DND-41 (cell line): ENCODE measurements around the gene CEP70.

Experiments
- ATAC-seq: fragments of 200-7000 bp; cut with Tn5 transposase; 3 replicates; pipeline ENCODE4 v1.9.1; 2021; ENCODE audit warnings: low read depth; ENCODE audit not compliant: insufficient read depth
- DNase-seq: peaks from one replicate; pipeline ENCODE4 v3.0.0-alpha.2; 2020
- H2AFZ ChIP-seq: 2 replicates; pipeline ENCODE4 v1.6.0; 2012; ENCODE audit warnings: low read depth, low read length
- H3K27ac ChIP-seq: 2 replicates; pipeline ENCODE4 v1.5.1; 2012; ENCODE audit warnings: low read length, inconsistent platforms
- H3K27me3 ChIP-seq: fragments of 200-600 bp; sonication (generic); 2 replicates; pipeline ENCODE4 v1.6.0; 2012; ENCODE audit warnings: low read length, mild to moderate bottlenecking, inconsistent platforms; ENCODE audit not compliant: insufficient read depth, poor library complexity
- H3K36me3 ChIP-seq: 2 replicates; pipeline ENCODE4 v1.5.1; 2012; ENCODE audit warnings: low read length, inconsistent platforms; ENCODE audit not compliant: insufficient read depth
- H3K4me1 ChIP-seq: 2 replicates; pipeline ENCODE4 v1.5.1; 2012; ENCODE audit warnings: mild to moderate bottlenecking, low read length; ENCODE audit not compliant: insufficient read depth
- H3K4me2 ChIP-seq: 2 replicates; pipeline ENCODE4 v1.6.0; 2012; ENCODE audit warnings: mild to moderate bottlenecking, moderate library complexity, low read length, inconsistent platforms; ENCODE audit not compliant: insufficient read depth
- H3K4me3 ChIP-seq, 2 experiments: fragments of 200-600 bp in 1 of 2; shearing (Covaris generic) in 1 of 2; 2 replicates each; pipeline ENCODE4 v1.5.1; 2012 to 2016; ENCODE audit warnings: inconsistent platforms in 2 of 2, low read length in 2 of 2, mild to moderate bottlenecking in 2 of 2, low read depth in 1 of 2, moderate library complexity in 1 of 2
- H3K79me2 ChIP-seq: 2 replicates; pipeline ENCODE4 v1.6.0; 2012; ENCODE audit warnings: low read length, inconsistent platforms; ENCODE audit not compliant: insufficient read depth
- H3K9ac ChIP-seq: 2 replicates; pipeline ENCODE4 v1.6.0; 2012; ENCODE audit warnings: low read depth, mild to moderate bottlenecking, inconsistent platforms, low read length, moderate library complexity
- H3K9me3 ChIP-seq: 2 replicates; pipeline ENCODE4 v1.5.1; 2012; ENCODE audit warnings: low read length, moderate library complexity, mild to moderate bottlenecking, inconsistent platforms; ENCODE audit not compliant: insufficient read depth, severe bottlenecking
- H4K20me1 ChIP-seq: 2 replicates; pipeline ENCODE4 v1.6.0; 2012; ENCODE audit warnings: low read length; ENCODE audit not compliant: insufficient read depth
- CTCF ChIP-seq: IDR thresholded peaks from 2 replicates; pipeline ENCODE4 v1.5.1; 2012; ENCODE audit warnings: borderline replicate concordance, low read length, moderate library complexity, mild to moderate bottlenecking; ENCODE audit not compliant: poor library complexity, severe bottlenecking; ENCODE audit errors: extremely low read depth
- EZH2 ChIP-seq: IDR thresholded peaks from 3 replicates; pipeline ENCODE4 v1.6.1; 2012; ENCODE audit warnings: borderline replicate concordance, low read depth, mild to moderate bottlenecking, moderate library complexity, low read length, inconsistent platforms; ENCODE audit not compliant: severe bottlenecking

Gene CEP70

GRCh38 chr3:138472141-138472825 lies 121.8 kb downstream of the CEP70 start:
- Histone ChIP-seq H3K36me3 (no peaks in the 10 kb centered on the region), H3K9me3 (no peaks in the 10 kb centered on the region), H3K9ac (no peak overlapping the region), H3K79me2 (no peaks in the 10 kb centered on the region), H3K4me2 (no peak overlapping the region), H3K27ac (no peak overlapping the region), H3K27me3 (no peaks in the 10 kb centered on the region), H3K4me1 (no peaks in the 10 kb centered on the region), H3K4me3 (no peak overlapping the region), H4K20me1 (no peaks in the 10 kb centered on the region), H2AFZ (no peak overlapping the region)
- ATAC-seq (no peak), DNase-seq (no peak)
- TF ChIP-seq EZH2 (no peak), CTCF (no peak)

- no peaks in the 10 kb centered on the region for H3K27me3 ChIP-seq
- H3K4me2 ChIP-seq, result no peak overlapping the region
- no peak for DNase-seq
- H3K4me1 ChIP-seq, result no peaks in the 10 kb centered on the region
- no peak overlapping the region for H3K4me3 ChIP-seq
- H3K9ac ChIP-seq, result no peak overlapping the region
- H4K20me1 ChIP-seq, result no peaks in the 10 kb centered on the region
- no peaks in the 10 kb centered on the region for H3K79me2 ChIP-seq
- no peak overlapping the region for H3K27ac ChIP-seq
- no peak for ATAC-seq
- H3K36me3 ChIP-seq, result no peaks in the 10 kb centered on the region
- H3K9me3 ChIP-seq, result no peaks in the 10 kb centered on the region
- no peak overlapping the region for H2AFZ ChIP-seq
- TF ChIP-seq EZH2, result no peak
These were observed 122.6 kb downstream of the CEP70 start for GRCh38 chr3:138471481-138471880.

- Histone ChIP-seq H4K20me1 (no peaks in the 10 kb centered on the region), H3K4me3 (no peak overlapping the region), H3K27ac (no peak overlapping the region), H3K9ac (no peak overlapping the region), H3K9me3 (no peaks in the 10 kb centered on the region), H3K79me2 (no peaks in the 10 kb centered on the region), H3K27me3 (no peaks in the 10 kb centered on the region), H2AFZ (no peak overlapping the region), H3K36me3 (no peaks in the 10 kb centered on the region), H3K4me2 (no peak overlapping the region), H3K4me1 (no peaks in the 10 kb centered on the region)
- ATAC-seq (no peak), DNase-seq (no peak)
- TF ChIP-seq EZH2, result no peak
- no peak for TF ChIP-seq CTCF
These were observed 123.4 kb downstream of the CEP70 start for GRCh38 chr3:138470687-138471086.

- no peak for ATAC-seq
- Histone ChIP-seq H3K79me2 (no peaks in the 10 kb centered on the region), H2AFZ (no peak overlapping the region), H3K4me3 (no peak overlapping the region), H3K4me2 (no peak overlapping the region), H3K27ac (no peak overlapping the region), H3K9ac (no peak overlapping the region), H3K27me3 (no peaks in the 10 kb centered on the region), H3K36me3 (no peaks in the 10 kb centered on the region), H4K20me1 (no peaks in the 10 kb centered on the region), H3K9me3 (no peaks in the 10 kb centered on the region), H3K4me1 (no peaks in the 10 kb centered on the region)
- DNase-seq, result no peak
- TF ChIP-seq EZH2, result no peak
- no peak for TF ChIP-seq CTCF
These were observed 124.2 kb downstream of the CEP70 start for GRCh38 chr3:138469874-138470273.
